ENCODE measurements around the gene TCERG1L.

DNA sequence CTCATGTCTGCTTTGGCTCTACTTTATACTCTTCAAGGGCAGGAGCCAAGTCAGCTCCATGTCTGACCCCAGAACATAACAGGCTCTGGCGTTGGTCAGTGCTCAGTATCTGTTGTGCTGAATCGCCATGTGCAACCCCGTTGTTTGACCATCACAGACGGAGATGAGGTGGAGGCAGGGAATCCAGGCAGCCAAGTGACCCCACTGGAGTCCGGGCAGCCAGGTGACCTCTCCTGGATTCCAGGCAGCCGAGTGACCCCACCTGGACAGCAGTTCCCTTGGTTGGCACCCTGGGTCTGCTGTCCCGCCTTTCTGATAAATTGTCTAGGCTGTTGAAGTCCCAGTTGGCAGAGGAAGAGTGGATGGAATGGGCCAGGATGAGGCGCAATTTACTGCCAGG lies 232.2 kb downstream of the TCERG1L start:
- no peak for TF ChIP-seq CTCF (IDR thresholded peaks at IDR 0.05)
- no peak for TF ChIP-seq EP300 (IDR thresholded peaks at IDR 0.05)

All from gastroesophageal sphincter (tissue), 3 donors.